H4 (cell line): ENCODE results near the gene DBH. TPM values are rescaled to one million over a fixed set of nuclear protein-coding genes. Genes with fewer than 3 reads are reported as not detected.

ENCODE experiments used
- DNase-seq: peaks from one replicate; pipeline ENCODE4 v3.0.0-alpha.2; 2015; ENCODE audit warnings: low spot score
- total RNA-seq: library from RNA; depleted of rRNA; stranded (reverse); fragments of >200 nt; shearing (Covaris generic); gene quantifications from 2 replicates; pipeline ENCODE4 v1.2.3, GENCODE V29; 2014

Gene DBH
- total RNA-seq, 1 experiment from 2014 or later: not detected

GRCh38 chr9:133604214-133604613 lies 31.9 kb upstream of the DBH start:
- no peak for DNase-seq

GRCh38 chr9:133604856-133605255 lies 31.3 kb upstream of the DBH start:
- DNase-seq: no peak

GRCh38 chr9:133605446-133605845 lies 30.7 kb upstream of the DBH start:
- no peak for DNase-seq

- DNase-seq: no peak
Observed at GRCh38 chr9:133605856-133606707, 30.1 kb upstream of the DBH start.

GRCh38 chr9:133606708-133607025 lies 29.5 kb upstream of the DBH start:
- no peak for DNase-seq

GRCh38 chr9:133607381-133607780 lies 28.8 kb upstream of the DBH start:
- DNase-seq: no peak

GRCh38 chr9:133607976-133608375 lies 28.2 kb upstream of the DBH start:
- DNase-seq: no peak

GRCh38 chr9:133608382-133608781 lies 27.8 kb upstream of the DBH start:
- DNase-seq: no peak

GRCh38 chr9:133608889-133609288 lies 27.3 kb upstream of the DBH start:
- no peak for DNase-seq

GRCh38 chr9:133609311-133610098 lies 26.7 kb upstream of the DBH start, which contains the start of gene FAM163B:
Gene FAM163B, minus strand, starts transcription at chr9:133609389. Its CDS starts 29,166 bp downstream, at chr9:133580223.
- DNase-seq: no peak

GRCh38 chr9:133610845-133611244 lies 25.3 kb upstream of the DBH start:
- no peak for DNase-seq

GRCh38 chr9:133612051-133612450 lies 24.1 kb upstream of the DBH start:
- no peak for DNase-seq

GRCh38 chr9:133612816-133613215 lies 23.3 kb upstream of the DBH start:
- no peak for DNase-seq

- DNase-seq: no peak
Observed at GRCh38 chr9:133613432-133613831, 22.7 kb upstream of the DBH start.

- no peak for DNase-seq
Observed at GRCh38 chr9:133614056-133614455, 22.1 kb upstream of the DBH start.

- no peak for DNase-seq
Observed at GRCh38 chr9:133614678-133615077, 21.5 kb upstream of the DBH start.

GRCh38 chr9:133615186-133615585 lies 21.0 kb upstream of the DBH start:
- no peak for DNase-seq

- DNase-seq: no peak
Observed at GRCh38 chr9:133615606-133616188, 20.5 kb upstream of the DBH start.

GRCh38 chr9:133616643-133617405 lies 19.3 kb upstream of the DBH start:
- no peak for DNase-seq

GRCh38 chr9:133618726-133619125 lies 17.4 kb upstream of the DBH start:
- no peak for DNase-seq

GRCh38 chr9:133619791-133620190 lies 16.4 kb upstream of the DBH start:
- DNase-seq: peak; percentile 23

- no peak for DNase-seq
Observed at GRCh38 chr9:133621725-133622267, 14.4 kb upstream of the DBH start.
